ENCODE results near the gene RPL18A.

RPL18A gene
- total RNA-seq, result 412 to 788 (median 652) reads per million in 3 donors

GRCh38 chr19:17859533-17860330, at the start of gene RPL18A:
RPL18A (plus strand) TSS chr19:17859910; CDS start chr19:17859957, 47 bp downstream.
- no peaks in the 10 kb centered on the region for H3K9me3 ChIP-seq (ENCODE audit: control insufficient read depth, low read length)
- H3K36me3 ChIP-seq (ENCODE audit: control insufficient read depth, insufficient read depth, low read length), result peaks cover 35% of the 10 kb centered on the region
- peak within 1 kb of the TSS; percentile 83 for H3K4me3 ChIP-seq (ENCODE audit: insufficient read depth, low read depth, low read length, poor library complexity, severe bottlenecking)
- DNase-seq, result peak; percentile 98 to 99 (median 99)
- H3K27me3 ChIP-seq (replicated peaks; ENCODE audit: control insufficient read depth, insufficient read depth, low read length, poor library complexity, severe bottlenecking), result no peaks in the 10 kb centered on the region
- H3K27ac ChIP-seq (ENCODE audit: insufficient read depth, low read length, poor library complexity, severe bottlenecking), result peak within 1 kb of the TSS; percentile 73
- peaks cover 12% of the 10 kb centered on the region for H3K4me1 ChIP-seq (ENCODE audit: control insufficient read depth, insufficient read depth, low read length, poor library complexity, severe bottlenecking)

GRCh38 chr19:17811103-17811502, 48.6 kb upstream of the RPL18A start:
- H3K9me3 ChIP-seq (ENCODE audit: control insufficient read depth, low read length), result no peaks in the 10 kb centered on the region
- H3K27me3 ChIP-seq (replicated peaks; ENCODE audit: control insufficient read depth, insufficient read depth, low read length, poor library complexity, severe bottlenecking), result no peaks in the 10 kb centered on the region
- no peak for DNase-seq
- no peak overlapping the region for H3K27ac ChIP-seq (ENCODE audit: insufficient read depth, low read length, poor library complexity, severe bottlenecking)
- H3K36me3 ChIP-seq (ENCODE audit: control insufficient read depth, insufficient read depth, low read length), result no peaks in the 10 kb centered on the region
- H3K4me3 ChIP-seq (ENCODE audit: insufficient read depth, low read depth, low read length, poor library complexity, severe bottlenecking), result no peak overlapping the region
- H3K4me1 ChIP-seq (ENCODE audit: control insufficient read depth, insufficient read depth, low read length, poor library complexity, severe bottlenecking), result no peaks in the 10 kb centered on the region

GRCh38 chr19:17811681-17812080, 48.0 kb upstream of the RPL18A start:
- Histone ChIP-seq H3K27ac (ENCODE audit: insufficient read depth, low read length, poor library complexity, severe bottlenecking) (no peak overlapping the region), H3K9me3 (ENCODE audit: control insufficient read depth, low read length) (no peaks in the 10 kb centered on the region), H3K4me3 (ENCODE audit: insufficient read depth, low read depth, low read length, poor library complexity, severe bottlenecking) (no peak overlapping the region), H3K27me3 (replicated peaks; ENCODE audit: control insufficient read depth, insufficient read depth, low read length, poor library complexity, severe bottlenecking) (no peaks in the 10 kb centered on the region), H3K4me1 (ENCODE audit: control insufficient read depth, insufficient read depth, low read length, poor library complexity, severe bottlenecking) (no peaks in the 10 kb centered on the region), H3K36me3 (ENCODE audit: control insufficient read depth, insufficient read depth, low read length) (no peaks in the 10 kb centered on the region)
- no peak for DNase-seq

GRCh38 chr19:17812099-17812498, 47.6 kb upstream of the RPL18A start:
- no peak overlapping the region for H3K27ac ChIP-seq (ENCODE audit: insufficient read depth, low read length, poor library complexity, severe bottlenecking)
- no peaks in the 10 kb centered on the region for H3K9me3 ChIP-seq (ENCODE audit: control insufficient read depth, low read length)
- H3K4me3 ChIP-seq (ENCODE audit: insufficient read depth, low read depth, low read length, poor library complexity, severe bottlenecking), result no peak overlapping the region
- H3K36me3 ChIP-seq (ENCODE audit: control insufficient read depth, insufficient read depth, low read length), result no peaks in the 10 kb centered on the region
- no peaks in the 10 kb centered on the region for H3K4me1 ChIP-seq (ENCODE audit: control insufficient read depth, insufficient read depth, low read length, poor library complexity, severe bottlenecking)
- DNase-seq, result no peak
- no peaks in the 10 kb centered on the region for H3K27me3 ChIP-seq (replicated peaks; ENCODE audit: control insufficient read depth, insufficient read depth, low read length, poor library complexity, severe bottlenecking)

GRCh38 chr19:17817668-17818363, 41.9 kb upstream of the RPL18A start:
- H3K27me3 ChIP-seq (replicated peaks; ENCODE audit: control insufficient read depth, insufficient read depth, low read length, poor library complexity, severe bottlenecking), result no peaks in the 10 kb centered on the region
- no peaks in the 10 kb centered on the region for H3K4me1 ChIP-seq (ENCODE audit: control insufficient read depth, insufficient read depth, low read length, poor library complexity, severe bottlenecking)
- H3K9me3 ChIP-seq (ENCODE audit: control insufficient read depth, low read length), result no peaks in the 10 kb centered on the region

GRCh38 chr19:17821190-17821589, 38.5 kb upstream of the RPL18A start, which contains the start of gene INSL3:
INSL3 (minus strand) TSS chr19:17821519; CDS start chr19:17821506, 13 bp downstream.
- Histone ChIP-seq H3K4me1 (ENCODE audit: control insufficient read depth, insufficient read depth, low read length, poor library complexity, severe bottlenecking) (no peaks in the 10 kb centered on the region), H3K27me3 (replicated peaks; ENCODE audit: control insufficient read depth, insufficient read depth, low read length, poor library complexity, severe bottlenecking) (no peaks in the 10 kb centered on the region)
- no peak for DNase-seq

More at GRCh38 chr19:17817668-17818363, 41.9 kb upstream of the RPL18A start:
- H3K27ac ChIP-seq (ENCODE audit: insufficient read depth, low read length, poor library complexity, severe bottlenecking), result no peak overlapping the region
- DNase-seq, result no peak
- no peaks in the 10 kb centered on the region for H3K36me3 ChIP-seq (ENCODE audit: control insufficient read depth, insufficient read depth, low read length)
- no peak overlapping the region for H3K4me3 ChIP-seq (ENCODE audit: insufficient read depth, low read depth, low read length, poor library complexity, severe bottlenecking)

GRCh38 chr19:17824339-17824738, 35.4 kb upstream of the RPL18A start:
- H3K9me3 ChIP-seq (ENCODE audit: control insufficient read depth, low read length), result no peaks in the 10 kb centered on the region
- peaks cover 19% of the 10 kb centered on the region for H3K36me3 ChIP-seq (ENCODE audit: control insufficient read depth, insufficient read depth, low read length)
- no peaks in the 10 kb centered on the region for H3K27me3 ChIP-seq (replicated peaks; ENCODE audit: control insufficient read depth, insufficient read depth, low read length, poor library complexity, severe bottlenecking)
- H3K4me1 ChIP-seq (ENCODE audit: control insufficient read depth, insufficient read depth, low read length, poor library complexity, severe bottlenecking), result no peaks in the 10 kb centered on the region
- no peak overlapping the region for H3K27ac ChIP-seq (ENCODE audit: insufficient read depth, low read length, poor library complexity, severe bottlenecking)
- no peak overlapping the region for H3K4me3 ChIP-seq (ENCODE audit: insufficient read depth, low read depth, low read length, poor library complexity, severe bottlenecking)
- DNase-seq, result no peak

More at GRCh38 chr19:17821190-17821589, 38.5 kb upstream of the RPL18A start, which contains the start of gene INSL3:
- Histone ChIP-seq H3K27ac (ENCODE audit: insufficient read depth, low read length, poor library complexity, severe bottlenecking) (no peak within 1 kb of the TSS), H3K36me3 (ENCODE audit: control insufficient read depth, insufficient read depth, low read length) (peaks cover 5% of the 10 kb centered on the region), H3K9me3 (ENCODE audit: control insufficient read depth, low read length) (no peaks in the 10 kb centered on the region), H3K4me3 (ENCODE audit: insufficient read depth, low read depth, low read length, poor library complexity, severe bottlenecking) (no peak within 1 kb of the TSS)

- Histone ChIP-seq H3K4me3 (ENCODE audit: insufficient read depth, low read depth, low read length, poor library complexity, severe bottlenecking) (no peak overlapping the region), H3K4me1 (ENCODE audit: control insufficient read depth, insufficient read depth, low read length, poor library complexity, severe bottlenecking) (no peaks in the 10 kb centered on the region), H3K27me3 (replicated peaks; ENCODE audit: control insufficient read depth, insufficient read depth, low read length, poor library complexity, severe bottlenecking) (no peaks in the 10 kb centered on the region), H3K9me3 (ENCODE audit: control insufficient read depth, low read length) (no peaks in the 10 kb centered on the region), H3K36me3 (ENCODE audit: control insufficient read depth, insufficient read depth, low read length) (peaks cover 38% of the 10 kb centered on the region), H3K27ac (ENCODE audit: insufficient read depth, low read length, poor library complexity, severe bottlenecking) (no peak overlapping the region)
- DNase-seq, result no peak
Observed at GRCh38 chr19:17826508-17827056, 33.1 kb upstream of the RPL18A start.

- Histone ChIP-seq H3K4me3 (ENCODE audit: insufficient read depth, low read depth, low read length, poor library complexity, severe bottlenecking) (no peak overlapping the region), H3K27ac (ENCODE audit: insufficient read depth, low read length, poor library complexity, severe bottlenecking) (no peak overlapping the region)
- DNase-seq, result no peak
Observed at GRCh38 chr19:17829855-17830566, 29.7 kb upstream of the RPL18A start.

More at GRCh38 chr19:17829855-17830566, 29.7 kb upstream of the RPL18A start:
- H3K36me3 ChIP-seq (ENCODE audit: control insufficient read depth, insufficient read depth, low read length), result peaks cover 63% of the 10 kb centered on the region
- H3K4me1 ChIP-seq (ENCODE audit: control insufficient read depth, insufficient read depth, low read length, poor library complexity, severe bottlenecking), result no peaks in the 10 kb centered on the region
- no peaks in the 10 kb centered on the region for H3K9me3 ChIP-seq (ENCODE audit: control insufficient read depth, low read length)
- no peaks in the 10 kb centered on the region for H3K27me3 ChIP-seq (replicated peaks; ENCODE audit: control insufficient read depth, insufficient read depth, low read length, poor library complexity, severe bottlenecking)
